Measurements from ENCODE around the gene NETO2.

The NETO2 gene

DNA sequence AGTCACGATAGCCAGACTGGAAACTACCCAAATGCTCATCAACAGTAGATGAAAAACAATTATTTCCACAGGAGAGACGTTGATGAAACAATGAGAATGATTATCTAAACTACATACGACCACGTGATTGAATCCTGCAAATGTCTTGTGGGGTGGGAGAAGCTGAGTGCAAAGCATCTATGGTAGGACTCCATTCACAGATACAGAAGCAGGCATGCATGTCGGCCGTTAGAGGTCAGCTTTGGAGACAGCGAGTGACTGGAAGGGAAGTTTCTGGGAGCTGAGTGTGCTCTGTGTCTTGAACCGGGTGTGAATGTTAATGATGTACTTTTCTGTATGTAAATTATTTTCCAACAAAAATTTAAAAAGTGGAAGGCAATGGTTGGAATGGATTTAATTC lies 98.7 kb downstream of the NETO2 start:
- no peak for DNase-seq (ENCODE audit: low read depth, low spot score)
- no peak for TF ChIP-seq CTCF (IDR thresholded peaks at IDR 0.05; ENCODE audit: low read depth, low read length)
- in situ Hi-C loops (cut with HindIII; ENCODE audit: low sequenced_read_pairs), result no loop called here
- no peak overlapping the region for H3K4me3 ChIP-seq (ENCODE audit: low read depth, low read length)

DNA sequence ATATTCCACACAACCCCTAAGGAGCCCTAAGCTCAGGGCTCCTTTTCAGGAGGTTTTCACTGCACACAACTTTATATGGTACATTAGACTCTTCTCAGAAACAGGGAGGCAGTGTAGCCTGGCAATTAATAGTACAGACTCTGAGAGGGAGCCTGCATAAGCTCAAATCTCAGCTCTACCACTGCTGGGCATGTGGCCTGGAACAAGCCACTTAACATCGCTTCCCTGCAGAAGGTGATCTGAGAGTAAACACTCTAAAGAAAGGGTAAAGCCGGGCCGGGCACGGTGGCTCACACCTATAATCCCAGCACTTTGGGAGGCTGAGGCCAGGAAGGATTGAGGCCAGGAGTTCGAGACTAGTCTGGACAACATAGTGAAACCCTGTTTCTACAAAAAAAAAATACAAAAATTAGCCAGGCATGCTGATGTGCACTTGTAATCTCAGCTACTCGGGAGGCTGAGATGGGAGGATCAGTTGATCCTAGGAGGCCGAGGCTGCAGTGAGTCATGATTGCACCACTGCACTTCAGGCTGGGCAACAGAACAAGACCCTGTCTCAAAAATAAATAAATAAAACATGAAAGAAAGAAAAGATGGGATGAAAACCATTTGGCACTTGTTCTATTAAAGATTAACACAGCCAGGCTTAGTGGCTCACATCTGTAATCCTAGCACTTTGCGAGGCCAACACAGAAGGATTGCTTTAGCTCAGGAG lies 99.6 kb downstream of the NETO2 start:
- no peak for DNase-seq (ENCODE audit: low read depth, low spot score)
- in situ Hi-C loops (cut with HindIII; ENCODE audit: low sequenced_read_pairs), result no loop called here
- TF ChIP-seq CTCF (IDR thresholded peaks at IDR 0.05; ENCODE audit: low read depth, low read length), result no peak

DNA sequence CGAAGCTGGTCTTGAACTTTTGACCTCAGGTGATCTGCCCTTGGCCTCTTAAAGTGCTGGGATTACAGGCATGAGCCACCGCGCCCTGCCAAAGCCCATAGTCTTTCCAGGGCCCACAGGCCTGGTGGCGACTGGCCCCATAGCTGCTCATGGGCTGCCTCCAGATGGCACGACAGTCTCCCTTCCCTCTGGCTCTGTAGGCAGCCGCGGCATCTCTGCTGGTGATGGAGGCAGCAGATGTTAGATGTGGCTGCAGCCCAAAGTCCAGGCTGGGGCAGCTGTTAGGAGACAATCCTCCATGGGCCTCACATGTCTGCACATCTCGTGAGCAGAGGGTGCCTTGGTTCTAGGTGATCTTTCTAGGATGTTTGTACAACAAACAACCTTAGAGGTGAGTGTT lies 100.5 kb downstream of the NETO2 start:
- DNase-seq (ENCODE audit: low read depth, low spot score), result no peak
- in situ Hi-C loops (cut with HindIII; ENCODE audit: low sequenced_read_pairs), result no loop called here
- TF ChIP-seq CTCF (IDR thresholded peaks at IDR 0.05; ENCODE audit: low read depth, low read length), result no peak
- no peak overlapping the region for H3K4me3 ChIP-seq (ENCODE audit: low read depth, low read length)

More for the DNA sequence above, 99.6 kb downstream of the NETO2 start:
- H3K4me3 ChIP-seq (ENCODE audit: low read depth, low read length), result no peak overlapping the region

DNA sequence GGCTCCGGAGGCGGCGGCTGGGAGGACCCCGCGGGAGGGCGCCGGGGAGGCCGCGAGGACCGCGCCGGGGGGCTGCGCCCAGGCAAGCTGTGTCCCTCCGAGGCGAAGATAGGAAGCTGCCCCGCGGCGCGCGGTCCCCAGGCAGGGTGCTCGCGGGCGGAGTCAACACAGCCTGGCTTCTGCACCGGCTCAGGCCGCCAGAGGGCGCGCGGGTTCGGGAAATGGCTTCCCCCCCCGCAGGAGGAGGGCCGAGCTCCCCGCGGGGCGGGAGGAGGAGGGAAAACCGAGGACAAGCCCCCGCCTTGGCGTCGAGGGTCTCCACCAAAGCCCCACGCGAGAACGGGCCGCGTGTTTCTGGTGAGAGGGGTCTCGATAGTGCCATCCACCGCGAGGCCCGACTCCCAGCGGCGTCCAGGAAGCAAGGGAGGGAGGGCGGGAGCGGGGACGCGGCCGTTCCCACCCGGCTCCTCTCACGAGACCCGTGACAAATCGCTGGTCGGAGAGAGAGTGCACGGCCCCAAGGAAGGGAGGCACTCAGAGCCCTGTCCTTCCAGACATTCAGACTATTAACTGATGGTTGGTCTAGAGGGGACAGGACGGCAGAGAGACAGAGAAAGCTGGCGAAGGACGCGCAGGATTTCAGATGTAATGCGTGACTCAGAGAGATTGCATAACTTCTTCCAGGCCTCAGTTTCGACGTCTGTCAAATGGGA lies 105.8 kb downstream of the NETO2 start:
- DNase-seq (ENCODE audit: low read depth, low spot score), result peak; percentile 72
- in situ Hi-C loops (cut with HindIII; ENCODE audit: low sequenced_read_pairs), result no loop called here
- TF ChIP-seq CTCF (IDR thresholded peaks at IDR 0.05; ENCODE audit: low read depth, low read length), result peak; percentile 89
- H3K4me3 ChIP-seq (ENCODE audit: low read depth, low read length), result peak overlapping the region; percentile 58

GRCh38 chr16:47037396-47037745 lies 106.4 kb downstream of the NETO2 start:
- in situ Hi-C loops (cut with HindIII; ENCODE audit: low sequenced_read_pairs), result no loop called here

DNA sequence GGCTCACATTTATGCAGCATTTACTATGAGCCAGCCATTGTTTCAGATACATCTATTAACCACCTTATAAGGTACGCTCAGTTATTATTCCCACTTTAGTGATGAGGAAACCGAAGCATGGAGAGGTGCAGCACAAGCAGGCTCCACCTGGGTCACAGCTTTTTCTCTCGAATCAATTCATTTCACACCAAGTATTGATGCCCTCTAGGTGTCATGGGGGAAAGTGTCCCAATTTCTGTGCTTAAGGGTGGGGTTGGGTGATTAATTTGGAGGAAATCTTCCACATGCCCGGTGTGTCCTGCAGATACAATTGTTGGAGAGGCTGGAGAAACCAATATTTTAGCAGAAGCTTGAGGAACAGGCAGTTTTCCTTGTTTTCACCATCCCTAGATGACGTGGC lies 107.5 kb downstream of the NETO2 start:
- TF ChIP-seq CTCF (IDR thresholded peaks at IDR 0.05; ENCODE audit: low read depth, low read length), result no peak
- H3K4me3 ChIP-seq (ENCODE audit: low read depth, low read length), result no peak overlapping the region
- in situ Hi-C loops (cut with HindIII; ENCODE audit: low sequenced_read_pairs), result no loop called here
- no peak for DNase-seq (ENCODE audit: low read depth, low spot score)

More at GRCh38 chr16:47037396-47037745, 106.4 kb downstream of the NETO2 start:
- peak overlapping the region; percentile 58 for H3K4me3 ChIP-seq (ENCODE audit: low read depth, low read length)
- TF ChIP-seq CTCF (IDR thresholded peaks at IDR 0.05; ENCODE audit: low read depth, low read length), result no peak
- peak; percentile 5 for DNase-seq (ENCODE audit: low read depth, low spot score)
